ENCODE measurements around the gene PTPRD. TPM values are rescaled to one million over a fixed set of nuclear protein-coding genes. Genes with fewer than 3 reads are reported as not detected.

Gene PTPRD
- total and polyA plus RNA-seq, 2 of the 4 experiments (the other 2 are of a cell fraction) = 0.07 to 0.18 TPM

GRCh38 chr9:9764821-9765220, 848.0 kb downstream of the PTPRD start:
- Histone ChIP-seq H2AFZ (replicated peaks; ENCODE audit: low read length, poor library complexity) (no peak overlapping the region), H3K14ac (replicated peaks; ENCODE audit: low read depth, low read length) (no peak overlapping the region), H3K9me3 (ENCODE audit: control insufficient read depth, insufficient read depth, low read length) (peaks cover 2% of the 10 kb centered on the region; the same call in 1 of the 2 replicates), H3K9ac (ENCODE audit: low read depth, low read length) (no peak overlapping the region), H2BK5ac (ENCODE audit: low read depth, low read length, poor library complexity, severe bottlenecking) (no peak overlapping the region), H3K4ac (ENCODE audit: low read depth, low read length) (no peak overlapping the region), H3K4me3 (ENCODE audit: insufficient read depth, low read depth, low read length) (no peak overlapping the region), H3K18ac (ENCODE audit: low read depth, low read length) (no peak overlapping the region), H3K36me3 (ENCODE audit: control insufficient read depth, insufficient read depth, low read length) (no peaks in the 10 kb centered on the region), H2AK9ac (replicated peaks; ENCODE audit: low read depth, low read length, poor library complexity) (no peak overlapping the region), H3K4me2 (ENCODE audit: low read depth, low read length) (no peak overlapping the region), H3K27ac (ENCODE audit: insufficient read depth, low read length) (no peak overlapping the region), H2BK120ac (ENCODE audit: low read depth, low read length) (no peak overlapping the region), H4K20me1 (ENCODE audit: insufficient read depth, low read length) (no peaks in the 10 kb centered on the region), H2BK20ac (ENCODE audit: low read depth, low read length) (no peak overlapping the region), H3K27me3 (ENCODE audit: control insufficient read depth, insufficient read depth, low read length) (no peaks in the 10 kb centered on the region), H3K4me1 (ENCODE audit: control insufficient read depth, insufficient read depth, low read length) (no peaks in the 10 kb centered on the region), H4K8ac (ENCODE audit: low read depth in 2 of 2, low read length in 2 of 2) (no peak overlapping the region), H2AK5ac (ENCODE audit: low read depth, low read length) (no peak overlapping the region), H4K5ac (ENCODE audit: low read depth, low read length) (no peak overlapping the region), H3K79me1 (ENCODE audit: low read depth in 1 of 2, low read length in 2 of 2) (no peaks in the 10 kb centered on the region), H4K91ac (ENCODE audit: insufficient read depth, low read depth, low read length) (no peak overlapping the region), H3K56ac (ENCODE audit: extremely low read depth, insufficient read depth, low read length) (no peak overlapping the region), H2BK15ac (ENCODE audit: low read depth, low read length) (no peak overlapping the region), H3K23ac (ENCODE audit: low read depth, low read length) (no peak overlapping the region), H3K9me1 (ENCODE audit: insufficient read depth, low read length) (no peaks in the 10 kb centered on the region)
- ChIA-PET POLR2A (ENCODE audit: unreplicated experiment) (no interaction called here), CTCF (no interaction called here)
- 0% methylated on average over 1 of the region's 2 CpGs; no CpG with 5 or more reads in 1 of the 2 experiments for WGBS, 2 experiments (ENCODE audit: extremely low coverage in 2 of 2, insufficient read length in 1 of 2)
- no peak for ATAC-seq (ENCODE audit: low read depth)
- TF ChIP-seq FOS (IDR thresholded peaks at IDR 0.05; ENCODE audit: low read depth, low read length) (no peak), RAD21 (IDR thresholded peaks at IDR 0.05; ENCODE audit: low read length) (no peak), MAZ (IDR thresholded peaks at IDR 0.05; ENCODE audit: borderline replicate concordance, low read depth, low read length) (no peak), MAFK (IDR thresholded peaks at IDR 0.05; ENCODE audit: low read depth, low read length) (no peak), RCOR1 (IDR thresholded peaks at IDR 0.05; ENCODE audit: insufficient replicate concordance, low read length) (no peak), NFE2L2 (IDR thresholded peaks at IDR 0.05; ENCODE audit: low read depth, low read length) (no peak), CHD1 (IDR thresholded peaks at IDR 0.05; ENCODE audit: low read depth, low read length) (no peak), POLR2A (IDR thresholded peaks at IDR 0.05; ENCODE audit: low read depth, low read length) (no peak), USF2 (IDR thresholded peaks at IDR 0.05; ENCODE audit: low read depth, low read length) (no peak), CTCF (conservative IDR thresholded peaks at IDR 0.05; ENCODE audit: low read depth, low read length) (no peak), BHLHE40 (IDR thresholded peaks at IDR 0.05; ENCODE audit: low read depth, low read length) (no peak), CEBPB (IDR thresholded peaks at IDR 0.05; ENCODE audit: low read depth, low read length) (no peak), SMC3 (IDR thresholded peaks at IDR 0.05; ENCODE audit: low read depth, low read length) (no peak), MXI1 (IDR thresholded peaks at IDR 0.05; ENCODE audit: borderline replicate concordance, low read depth, low read length) (no peak)
- TF ChIP-seq, protein P1, sequence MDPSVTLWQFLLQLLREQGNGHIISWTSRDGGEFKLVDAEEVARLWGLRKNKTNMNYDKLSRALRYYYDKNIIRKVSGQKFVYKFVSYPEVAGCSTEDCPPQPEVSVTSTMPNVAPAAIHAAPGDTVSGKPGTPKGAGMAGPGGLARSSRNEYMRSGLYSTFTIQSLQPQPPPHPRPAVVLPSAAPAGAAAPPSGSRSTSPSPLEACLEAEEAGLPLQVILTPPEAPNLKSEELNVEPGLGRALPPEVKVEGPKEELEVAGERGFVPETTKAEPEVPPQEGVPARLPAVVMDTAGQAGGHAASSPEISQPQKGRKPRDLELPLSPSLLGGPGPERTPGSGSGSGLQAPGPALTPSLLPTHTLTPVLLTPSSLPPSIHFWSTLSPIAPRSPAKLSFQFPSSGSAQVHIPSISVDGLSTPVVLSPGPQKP (IDR thresholded peaks at IDR 0.05; ENCODE audit: borderline replicate concordance, low read depth, low read length) = no peak
- intact Hi-C loops (cut with micrococcal nuclease) (no loop called here), in situ Hi-C loops (cut with MboI; ENCODE audit: low sequenced_read_pairs) (no loop called here), dilution Hi-C loops (cut with HindIII; ENCODE audit: low sequenced_read_pairs, unreplicated experiment) (no loop called here)
- BruUV-seq (replicated peaks) = no TSS peak
- no peak for DNase-seq
